GM23338 (cell line): ENCODE data around the gene NDUFAF5. TPM values are rescaled to one million over a fixed set of nuclear protein-coding genes. Genes with fewer than 3 reads are reported as not detected.

Experiments
- ATAC-seq: fragments of 200-7000 bp; cut with Tn5 transposase; 3 replicates; pipeline ENCODE4 v1.9.1; 2020
- DNase-seq: peaks from one replicate; pipeline ENCODE4 v3.0.0-alpha.2; 2015; ENCODE audit warnings: low spot score
- H2AFZ ChIP-seq: fragments of 200-600 bp; sonication (generic); 2 replicates; pipeline ENCODE4 v1.8.0; 2016; ENCODE audit warnings: antibody characterized with exemption, mild to moderate bottlenecking, moderate library complexity
- H3F3A ChIP-seq: fragments of 200-600 bp; sonication (generic); replicated peaks from 2 replicates; pipeline ENCODE4 v1.8.0; 2017; ENCODE audit warnings: antibody characterized with exemption, mixed run types, low read depth
- H3K27ac ChIP-seq: fragments of 200-600 bp; sonication (generic); 2 replicates; pipeline ENCODE4 v1.6.1; 2016; ENCODE audit warnings: low read depth
- H3K27me3 ChIP-seq: fragments of 200-600 bp; sonication (generic); 2 replicates; pipeline ENCODE4 v1.8.0; 2016; ENCODE audit warnings: mild to moderate bottlenecking, mixed run types, moderate library complexity; ENCODE audit not compliant: insufficient read depth
- H3K36me3 ChIP-seq: fragments of 200-600 bp; sonication (generic); 2 replicates; pipeline ENCODE4 v1.8.0; 2016; ENCODE audit warnings: mild to moderate bottlenecking; ENCODE audit not compliant: insufficient read depth
- H3K4me1 ChIP-seq: fragments of 200-600 bp; sonication (generic); 2 replicates; pipeline ENCODE4 v1.8.0; 2016; ENCODE audit warnings: mild to moderate bottlenecking, moderate library complexity; ENCODE audit not compliant: insufficient read depth
- H3K4me2 ChIP-seq: fragments of 200-600 bp; sonication (generic); 2 replicates; pipeline ENCODE4 v1.7.1; 2017; ENCODE audit warnings: mixed run types
- H3K4me3 ChIP-seq: fragments of 200-600 bp; sonication (generic); 2 replicates; pipeline ENCODE4 v1.6.1; 2016; ENCODE audit warnings: mixed run types
- H3K79me2 ChIP-seq: fragments of 200-600 bp; sonication (generic); replicated peaks from 2 replicates; pipeline ENCODE4 v1.8.0; 2017; ENCODE audit warnings: mild to moderate bottlenecking; ENCODE audit not compliant: insufficient read depth
- H3K9me2 ChIP-seq: fragments of 200-600 bp; sonication (generic); 2 replicates; pipeline ENCODE4 v1.8.0; 2017; ENCODE audit not compliant: insufficient read depth
- H4K20me1 ChIP-seq: fragments of 200-600 bp; sonication (generic); replicated peaks from 2 replicates; pipeline ENCODE4 v1.8.0; 2017; ENCODE audit warnings: mild to moderate bottlenecking; ENCODE audit not compliant: insufficient read depth
- H3K27ac Mint-ChIP-seq: 2 replicates; pipeline ENCODE4 v1.8.0; 2020; ENCODE audit warnings: inconsistent platforms, mild to moderate bottlenecking, moderate library complexity, mixed read lengths
- H3K27me3 Mint-ChIP-seq: 3 replicates; pipeline ENCODE4 v1.8.0; 2022; ENCODE audit warnings: low read depth, mild to moderate bottlenecking, moderate library complexity, mixed read lengths, inconsistent platforms; ENCODE audit not compliant: insufficient read depth, poor library complexity
- H3K36me3 Mint-ChIP-seq: 3 replicates; pipeline ENCODE4 v1.8.0; 2021; ENCODE audit warnings: low read depth, mild to moderate bottlenecking, inconsistent platforms, moderate library complexity, mixed read lengths
- H3K4me1 Mint-ChIP-seq: 3 replicates; pipeline ENCODE4 v1.8.0; 2020; ENCODE audit warnings: mild to moderate bottlenecking, inconsistent platforms, mixed read lengths
- H3K4me3 Mint-ChIP-seq: 3 replicates; pipeline ENCODE4 v1.8.0; 2021; ENCODE audit warnings: moderate library complexity, mild to moderate bottlenecking, inconsistent platforms, mixed read lengths
- H3K9me3 Mint-ChIP-seq: 3 replicates; pipeline ENCODE4 v1.8.0; 2020; ENCODE audit warnings: moderate library complexity, mild to moderate bottlenecking, inconsistent platforms, mixed read lengths
- CTCF ChIP-seq, 2 experiments: fragments of 200-600 bp in 1 of 2; sonication (generic) in 1 of 2; conservative IDR thresholded peaks; 2 replicates each; pipeline versions ENCODE4 v1.5.1 to v1.6.1; 2016 to 2017; ENCODE audit warnings: antibody characterized with exemption in 2 of 2, low read depth in 2 of 2, mild to moderate bottlenecking in 2 of 2, moderate library complexity in 1 of 2
- ETS1 ChIP-seq: IDR thresholded peaks from 2 replicates; pipeline ENCODE4 v1.6.1; 2016; ENCODE audit warnings: antibody characterized with exemption
- JUNB ChIP-seq: IDR thresholded peaks from one replicate; pipeline ENCODE4 v1.6.1; 2016; ENCODE audit warnings: antibody characterized with exemption; ENCODE audit not compliant: unreplicated experiment
- NANOG ChIP-seq: IDR thresholded peaks from 2 replicates; pipeline ENCODE4 v1.6.1; 2016; ENCODE audit warnings: antibody characterized with exemption, borderline replicate concordance
- REST ChIP-seq: IDR thresholded peaks from one replicate; pipeline ENCODE4 v1.6.1; 2018; ENCODE audit warnings: antibody characterized with exemption; ENCODE audit not compliant: unreplicated experiment
- STAT1 ChIP-seq: IDR thresholded peaks from one replicate; pipeline ENCODE4 v1.6.1; 2016; ENCODE audit warnings: antibody characterized with exemption; ENCODE audit not compliant: unreplicated experiment
- ZNF114 ChIP-seq: fragments of 250-450 bp; sonication (Bioruptor Pico); IDR thresholded peaks from 2 replicates; pipeline ENCODE4 v1.5.0; 2020; ENCODE audit warnings: mild to moderate bottlenecking, moderate library complexity
- ZNF331 ChIP-seq: fragments of 250-450 bp; sonication (Bioruptor Pico); IDR thresholded peaks from 2 replicates; pipeline ENCODE4 v1.5.0; 2020; ENCODE audit warnings: low read depth, mild to moderate bottlenecking, moderate library complexity
- ZNF462 ChIP-seq: fragments of 250-450 bp; sonication (Bioruptor Pico); IDR thresholded peaks from 2 replicates; pipeline ENCODE4 v1.5.0; 2020; ENCODE audit warnings: mild to moderate bottlenecking, moderate library complexity
- polyA plus RNA-seq: library from polyadenylated mRNA; unstranded; fragments of >200 nt; fragmentation: Nextera tagmentation; extraction: Ambion mirVana; gene quantifications from 2 replicates; pipeline ENCODE4 v1.2.1, GENCODE V29; 2016
- total RNA-seq: library from RNA; depleted of rRNA; stranded (reverse); fragments of >200 nt; shearing (Covaris generic); gene quantifications from 2 replicates; pipeline ENCODE4 v1.2.3, GENCODE V29; 2014

NDUFAF5 gene
- total and polyA plus RNA-seq, 2 experiments from 2014 or later = 18.0 to 33.0 TPM

GRCh38 chr20:13814672-13815071, 29.8 kb downstream of the NDUFAF5 start:
- H3K4me1 Mint-ChIP-seq = no peaks in the 10 kb centered on the region
- no peak for TF ChIP-seq STAT1
- TF ChIP-seq ETS1 = no peak
- TF ChIP-seq CTCF (conservative IDR thresholded peaks at IDR 0.05; ENCODE audit: low read depth in 2 of 2) = no peak
- no peak for TF ChIP-seq NANOG
- TF ChIP-seq JUNB = no peak
- TF ChIP-seq ZNF331 = no peak
- TF ChIP-seq REST = no peak
- no peak for TF ChIP-seq ZNF462 (CRISPR knock-in tag)
- no peak for TF ChIP-seq ZNF114 (CRISPR knock-in tag)
- Histone ChIP-seq H3K36me3 (peaks cover 57% of the 10 kb centered on the region), H3F3A (no peaks in the 10 kb centered on the region), H3K27me3 (no peaks in the 10 kb centered on the region), H2AFZ (no peak overlapping the region), H3K79me2 (no peaks in the 10 kb centered on the region), H4K20me1 (peaks cover 5% of the 10 kb centered on the region), H3K4me1 (no peaks in the 10 kb centered on the region), H3K27ac (no peak overlapping the region), H3K4me3 (no peak overlapping the region), H3K4me2 (no peak overlapping the region), H3K9me2 (no peaks in the 10 kb centered on the region)
- DNase-seq (no peak), ATAC-seq (no peak)
- H3K27ac Mint-ChIP-seq = no peak overlapping the region
- H3K9me3 Mint-ChIP-seq = no peaks in the 10 kb centered on the region
- no peak overlapping the region for H3K4me3 Mint-ChIP-seq
- H3K36me3 Mint-ChIP-seq = peaks cover 43% of the 10 kb centered on the region; the same call in 2 of the 3 replicates
- H3K27me3 Mint-ChIP-seq = no peaks in the 10 kb centered on the region
